Measurements from ENCODE around the gene COL23A1. TPM values are rescaled to one million over a fixed set of nuclear protein-coding genes. Genes with fewer than 3 reads are reported as not detected.

The COL23A1 gene
- total RNA-seq, 1 experiment from 2014 or later = not detected

DNA sequence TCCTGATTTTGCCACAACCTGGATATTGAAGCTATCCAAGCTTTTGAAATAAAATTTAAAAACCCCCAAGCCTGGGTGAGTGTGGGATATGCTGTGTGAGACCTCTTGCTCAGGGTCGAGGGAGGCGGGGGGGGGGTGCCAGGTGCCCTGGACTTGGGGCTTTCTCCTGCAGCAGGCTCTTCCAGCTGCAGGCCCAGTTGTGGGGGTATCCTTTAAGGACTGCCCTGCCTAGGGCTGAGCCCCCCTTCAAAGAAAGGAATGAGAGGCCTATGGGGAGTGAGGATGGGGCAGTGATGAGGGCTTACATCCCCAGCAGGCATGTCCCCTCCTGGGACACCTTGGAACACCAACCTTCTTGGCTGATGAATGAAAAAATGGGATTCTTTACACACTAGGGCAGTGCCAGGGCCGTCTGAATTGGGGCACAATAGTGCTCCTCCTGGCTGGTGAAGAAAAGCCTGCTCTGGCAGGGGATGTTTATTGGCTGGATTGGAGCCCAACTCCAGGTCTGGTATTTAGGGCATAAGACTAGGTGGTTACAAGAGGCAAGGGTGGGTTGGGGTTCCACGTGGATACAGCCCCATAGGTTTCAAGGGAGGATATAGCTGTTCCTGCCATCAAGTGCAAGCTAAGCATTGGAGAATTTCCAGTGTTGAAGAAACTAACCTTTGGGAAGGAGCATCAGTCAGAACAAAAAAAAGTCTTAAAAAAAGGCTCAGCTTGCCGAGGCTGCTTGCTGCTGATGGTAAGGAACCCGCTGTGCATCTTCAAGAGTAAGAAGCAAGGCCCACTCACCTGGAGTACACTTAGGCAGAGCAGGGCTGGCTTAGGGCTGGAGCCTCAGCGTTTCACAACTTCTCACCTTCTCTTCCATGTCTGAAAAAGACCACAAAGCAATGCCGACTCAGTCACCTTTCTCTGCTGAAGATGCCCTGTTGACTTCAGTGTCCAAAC lies 378.8 kb downstream of the COL23A1 start:
- no peak for DNase-seq (ENCODE audit: low spot score)

DNA sequence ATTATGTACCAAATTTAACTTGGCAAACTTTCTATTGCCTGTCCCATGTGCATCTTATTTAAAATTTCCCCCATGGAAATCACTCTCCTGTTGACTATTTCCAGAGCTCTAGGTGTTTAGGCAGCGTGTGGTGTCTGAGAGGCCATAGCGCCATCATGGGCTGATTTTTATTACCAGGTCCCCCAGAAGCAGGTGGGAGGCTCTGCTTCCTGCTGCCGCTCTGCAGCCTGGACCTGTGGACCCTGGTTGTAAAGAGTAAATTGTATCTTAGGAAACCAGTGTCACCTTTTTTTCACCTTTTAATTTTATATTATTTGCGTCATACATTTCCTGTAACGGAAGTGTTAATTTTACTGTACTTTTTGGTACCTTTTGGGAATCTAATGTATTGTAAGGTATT lies 379.5 kb downstream of the COL23A1 start:
- no peak for DNase-seq (ENCODE audit: low spot score)

DNA sequence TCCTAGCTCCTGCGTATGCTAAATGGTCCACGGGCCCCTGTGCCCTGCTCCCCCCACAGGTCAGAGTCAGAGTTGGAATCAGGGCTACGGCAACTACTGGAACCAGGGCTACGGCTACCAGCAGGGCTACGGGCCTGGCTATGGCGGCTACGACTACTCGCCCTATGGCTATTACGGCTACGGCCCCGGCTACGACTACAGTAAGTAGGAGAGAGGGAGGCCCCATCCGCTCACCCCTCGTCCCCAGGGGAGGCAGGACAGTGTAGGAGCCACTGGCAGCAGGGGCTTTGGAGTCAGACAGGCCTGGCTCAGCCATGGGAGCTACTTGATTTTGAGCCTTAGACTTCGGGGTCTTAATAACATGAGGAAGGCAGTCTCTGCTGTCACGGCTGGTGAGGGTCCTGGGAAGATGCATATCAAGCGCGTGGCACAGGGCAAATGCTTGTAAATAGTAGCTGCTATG lies 380.1 kb downstream of the COL23A1 start:
- no peak for DNase-seq (ENCODE audit: low spot score)

DNA sequence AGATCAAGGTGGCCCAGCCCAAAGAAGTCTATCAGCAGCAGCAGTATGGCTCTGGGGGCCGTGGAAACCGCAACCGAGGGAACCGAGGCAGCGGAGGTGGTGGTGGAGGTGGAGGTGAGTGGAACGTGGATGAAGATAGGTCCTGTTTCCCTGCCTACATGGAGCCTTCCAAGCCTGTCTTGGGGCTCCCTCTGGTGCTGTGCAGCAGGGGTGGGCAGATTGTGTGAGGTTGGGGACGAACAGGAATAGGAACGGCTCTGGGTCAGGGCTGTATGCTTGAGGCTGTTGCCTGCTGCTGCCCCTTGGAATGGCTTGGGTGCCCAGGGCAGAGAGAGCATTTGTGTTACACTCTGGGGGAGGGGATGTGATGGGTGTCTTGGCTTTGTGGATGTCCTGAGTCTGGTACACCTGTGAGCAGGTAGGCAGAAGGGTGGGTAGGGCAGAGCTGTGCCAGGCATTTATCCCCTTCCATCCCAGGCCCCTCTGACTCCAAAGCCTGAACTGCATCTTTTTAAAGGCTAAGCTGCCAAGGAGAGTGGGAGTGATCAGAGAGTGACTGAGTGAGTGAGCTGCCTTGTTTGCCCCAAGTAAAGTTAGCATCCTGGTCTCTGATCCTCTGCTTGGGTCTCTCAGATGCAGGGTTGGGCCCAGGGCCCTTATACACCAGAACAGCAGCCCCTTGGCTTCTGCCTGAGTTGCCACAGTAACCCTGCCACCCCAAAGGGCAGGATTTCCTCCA lies 380.7 kb downstream of the COL23A1 start:
- no peak for DNase-seq (ENCODE audit: low spot score)

DNA sequence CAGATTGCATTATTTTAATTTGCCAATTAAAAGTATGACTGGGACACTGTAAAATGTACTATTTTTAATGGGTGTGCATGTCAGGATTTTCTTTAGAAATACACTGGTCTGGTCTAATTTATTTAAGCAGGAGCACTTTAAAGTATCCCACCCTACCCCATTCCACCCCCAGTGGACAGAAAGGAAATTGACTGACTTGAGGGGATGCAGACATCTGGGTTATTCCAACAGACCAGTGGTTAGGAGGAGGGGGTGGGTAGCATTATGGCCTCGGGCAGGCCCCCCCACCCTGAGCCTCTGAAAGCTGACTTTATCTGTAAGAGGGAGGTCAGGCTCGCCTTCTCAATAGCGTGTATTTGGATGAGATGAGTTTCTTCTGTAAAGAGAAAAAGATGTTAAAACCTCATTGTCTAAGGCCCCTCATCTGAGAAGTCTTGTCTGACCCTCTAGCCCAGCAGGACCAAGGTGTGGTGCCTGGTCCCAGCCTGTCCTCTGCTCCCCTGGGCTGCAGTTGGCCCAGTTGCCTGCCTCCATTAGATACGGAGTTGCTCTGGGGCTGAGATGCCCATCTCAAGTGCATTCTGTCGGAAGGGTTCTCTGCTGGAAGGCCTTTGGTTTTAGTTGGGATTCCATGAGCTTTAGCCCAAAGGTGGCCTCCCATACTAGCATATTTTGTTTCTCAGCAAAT lies 381.5 kb downstream of the COL23A1 start:
- no peak for DNase-seq (ENCODE audit: low spot score)

DNA sequence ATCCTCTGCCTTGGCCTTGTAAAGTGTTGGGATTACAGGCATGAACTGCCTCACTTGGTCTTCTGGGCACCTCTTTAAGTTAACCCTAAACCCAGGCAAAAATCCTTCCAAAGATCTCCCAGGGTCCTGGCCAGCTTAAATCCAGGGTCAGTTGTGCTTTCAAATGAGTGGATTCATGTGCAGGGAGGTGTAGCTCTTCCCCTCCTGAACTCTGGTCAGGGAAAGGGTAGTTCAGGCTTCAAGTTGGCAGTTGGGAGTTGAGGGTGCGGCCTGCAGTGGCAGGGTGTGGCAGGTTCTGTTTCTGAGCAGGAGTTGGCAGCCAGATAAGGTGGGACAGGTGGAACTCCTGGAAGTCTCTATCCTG lies 382.3 kb downstream of the COL23A1 start:
- no peak for DNase-seq (ENCODE audit: low spot score)

DNA sequence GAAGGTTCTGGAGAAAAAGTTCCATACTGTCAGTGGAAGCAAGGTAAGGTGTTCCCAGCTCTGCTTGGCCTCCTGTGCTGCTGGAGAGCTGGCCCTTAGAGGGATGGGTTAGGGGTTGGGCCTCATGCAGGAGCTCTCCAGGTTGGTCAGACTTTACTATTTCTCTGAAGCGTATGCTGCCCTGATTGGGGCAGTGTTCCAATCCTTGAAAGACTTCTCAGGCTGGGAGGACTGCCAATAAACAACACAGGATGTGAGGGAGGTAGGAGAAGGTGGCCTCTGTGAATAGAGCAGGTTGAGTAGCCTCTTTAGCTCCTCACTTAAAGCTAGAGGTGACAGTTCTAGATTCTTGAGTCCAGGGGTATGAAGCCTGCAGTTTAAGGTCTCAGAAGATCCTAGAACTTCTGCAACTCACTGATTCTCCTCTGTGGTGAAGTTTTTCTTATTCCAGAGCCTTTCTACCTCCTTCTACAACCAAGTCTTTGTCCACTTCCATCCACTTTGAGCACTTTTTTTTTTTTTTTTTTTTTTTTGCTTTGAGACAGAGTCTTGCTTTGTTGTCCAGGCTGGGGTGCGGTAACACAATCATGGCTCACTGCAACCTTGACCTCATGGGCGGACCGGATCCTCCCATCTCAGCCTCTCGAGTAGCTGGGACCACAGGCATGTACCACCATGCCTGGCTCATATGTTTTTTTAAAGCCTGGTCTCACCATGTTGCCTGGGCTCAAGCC lies 382.8 kb downstream of the COL23A1 start:
- peak; percentile 47 for DNase-seq (ENCODE audit: low spot score)

DNA sequence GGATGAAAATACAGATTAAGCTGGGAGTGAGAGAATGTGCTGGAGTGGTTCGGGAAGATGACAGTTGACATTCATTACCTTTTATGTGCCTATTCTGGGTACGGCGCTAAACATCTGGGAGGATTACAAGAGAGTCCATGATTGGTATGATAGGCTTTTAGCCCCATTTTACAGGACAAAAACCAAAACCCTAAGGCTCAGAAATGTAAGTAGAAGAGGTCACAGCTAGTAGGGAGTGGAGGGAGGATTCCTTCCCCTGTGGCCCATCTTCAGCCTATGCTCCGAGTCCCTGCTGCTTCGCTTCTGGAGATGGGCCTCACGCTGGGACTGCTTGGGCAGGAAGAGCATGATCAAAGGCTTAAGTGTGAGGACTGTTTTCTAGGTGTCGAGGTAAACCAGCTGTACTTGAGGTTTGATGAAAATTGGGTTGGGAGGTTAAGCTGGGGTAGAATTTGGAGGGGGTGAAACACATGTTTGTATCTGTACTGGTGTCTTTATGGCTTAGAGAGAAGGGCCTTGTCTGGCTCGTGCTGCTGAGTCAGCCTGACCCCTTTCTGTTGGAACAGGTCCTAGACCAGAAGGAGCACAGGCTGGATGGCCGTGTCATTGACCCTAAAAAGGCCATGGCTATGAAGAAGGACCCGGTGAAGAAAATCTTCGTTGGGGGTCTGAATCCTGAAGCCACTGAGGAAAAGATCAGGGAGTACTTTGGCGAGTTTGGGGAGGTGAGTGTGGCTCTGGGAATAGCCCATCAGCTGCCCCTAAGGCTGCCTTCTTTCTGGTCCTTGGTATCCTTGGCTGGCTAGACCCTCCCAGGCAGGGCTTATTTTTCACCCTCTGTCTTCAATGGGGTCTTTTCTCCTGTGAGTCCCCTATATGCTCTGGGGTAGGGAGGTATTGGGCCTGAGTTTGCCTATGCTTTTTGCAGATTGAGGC lies 383.8 kb downstream of the COL23A1 start:
- DNase-seq (ENCODE audit: low spot score) = no peak

DNA sequence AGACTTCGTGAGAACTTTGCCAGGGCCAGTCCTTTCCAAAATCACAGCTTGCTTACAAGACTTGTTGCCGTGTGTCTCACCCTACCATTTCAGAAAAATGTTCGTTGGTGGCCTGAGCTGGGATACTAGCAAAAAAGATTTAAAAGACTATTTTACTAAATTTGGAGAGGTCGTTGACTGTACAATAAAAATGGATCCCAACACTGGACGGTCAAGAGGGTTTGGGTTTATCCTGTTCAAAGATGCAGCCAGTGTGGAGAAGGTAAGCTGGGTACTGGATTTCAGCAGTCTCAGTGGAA lies 384.5 kb downstream of the COL23A1 start:
- DNase-seq (ENCODE audit: low spot score) = no peak

DNA sequence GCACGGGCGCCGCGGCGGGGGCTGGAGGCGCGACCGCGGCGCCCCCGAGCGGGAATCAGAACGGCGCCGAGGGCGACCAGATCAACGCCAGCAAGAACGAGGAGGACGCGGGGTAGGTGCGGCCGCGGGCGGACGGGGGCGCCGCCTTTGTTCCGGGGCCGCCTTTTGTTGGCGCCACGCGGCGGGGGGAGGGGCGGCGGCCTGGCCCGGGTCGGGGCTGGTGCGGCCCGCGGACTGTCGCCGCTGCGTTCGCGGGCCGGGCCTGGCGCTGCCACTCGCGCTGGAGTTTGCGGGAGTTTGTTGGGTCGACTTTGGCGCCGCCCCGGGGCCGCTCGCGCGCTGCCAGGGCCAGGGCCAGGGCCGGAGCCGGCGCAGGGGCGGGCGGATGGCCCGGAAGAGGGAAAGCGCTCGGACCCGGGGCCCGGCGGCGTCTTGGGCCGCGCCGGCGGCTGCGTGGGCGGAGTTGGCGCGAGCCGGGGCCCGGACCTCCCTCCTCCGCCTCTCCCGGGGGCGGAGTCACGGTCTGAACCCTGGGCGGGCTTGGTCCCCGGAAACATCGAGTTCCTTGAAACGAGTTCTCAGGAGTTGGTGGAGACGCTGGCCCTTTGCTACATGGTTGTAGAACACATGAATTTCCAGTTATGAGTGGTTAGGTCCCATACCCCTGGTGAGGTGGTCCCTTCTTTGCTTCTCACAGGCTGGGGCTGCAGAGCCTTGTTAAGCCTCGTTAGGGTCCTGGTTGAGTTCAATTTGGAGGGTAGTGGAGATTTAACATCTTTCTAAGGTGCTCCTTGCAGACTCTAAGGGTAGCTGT lies 385.1 kb downstream of the COL23A1 start:
- DNase-seq (ENCODE audit: low spot score) = peak; percentile 48

DNA sequence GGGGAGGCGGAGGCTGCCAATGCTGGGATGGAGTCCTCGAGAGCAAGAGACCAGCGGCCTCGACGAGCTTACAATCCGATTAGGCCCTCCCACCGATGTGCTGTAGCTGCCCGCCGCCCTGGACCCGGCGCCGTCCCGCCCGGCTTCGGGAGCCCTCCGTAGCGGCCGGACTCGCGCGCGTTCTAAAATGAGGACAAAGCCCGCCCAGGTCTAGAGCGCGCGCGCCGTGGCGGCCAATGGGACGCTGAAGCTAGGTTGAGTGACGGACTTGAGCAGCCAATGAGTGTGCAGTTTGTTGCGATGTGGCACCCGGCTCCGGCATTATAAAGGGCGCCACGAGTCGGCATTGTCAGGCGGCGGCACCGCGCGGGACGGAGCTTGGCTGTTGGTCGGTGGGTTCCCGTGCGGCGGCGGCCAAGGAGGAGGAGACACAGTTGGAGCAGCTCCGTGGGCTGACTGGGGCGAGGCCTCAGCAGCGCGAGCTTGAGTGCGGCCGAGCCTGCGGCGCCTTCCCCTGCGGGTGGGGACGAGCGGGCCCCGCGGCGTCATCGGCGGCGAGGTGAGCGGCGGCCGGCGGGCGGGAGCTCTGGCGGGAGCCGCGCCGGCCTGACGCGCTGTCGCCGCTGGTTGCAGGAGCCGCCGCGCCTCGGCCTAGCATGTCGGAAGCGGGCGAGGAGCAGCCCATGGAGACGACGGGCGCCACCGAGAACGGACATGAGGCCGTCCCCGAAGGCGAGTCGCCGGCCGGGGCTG lies 385.8 kb downstream of the COL23A1 start, which contains the start of gene HNRNPAB:
TSS of gene HNRNPAB (plus strand) at position 352 of the 753 bp plus-strand sequence. CDS start at position 657, 305 bp downstream.
- DNase-seq (ENCODE audit: low spot score) = peak; percentile 93

DNA sequence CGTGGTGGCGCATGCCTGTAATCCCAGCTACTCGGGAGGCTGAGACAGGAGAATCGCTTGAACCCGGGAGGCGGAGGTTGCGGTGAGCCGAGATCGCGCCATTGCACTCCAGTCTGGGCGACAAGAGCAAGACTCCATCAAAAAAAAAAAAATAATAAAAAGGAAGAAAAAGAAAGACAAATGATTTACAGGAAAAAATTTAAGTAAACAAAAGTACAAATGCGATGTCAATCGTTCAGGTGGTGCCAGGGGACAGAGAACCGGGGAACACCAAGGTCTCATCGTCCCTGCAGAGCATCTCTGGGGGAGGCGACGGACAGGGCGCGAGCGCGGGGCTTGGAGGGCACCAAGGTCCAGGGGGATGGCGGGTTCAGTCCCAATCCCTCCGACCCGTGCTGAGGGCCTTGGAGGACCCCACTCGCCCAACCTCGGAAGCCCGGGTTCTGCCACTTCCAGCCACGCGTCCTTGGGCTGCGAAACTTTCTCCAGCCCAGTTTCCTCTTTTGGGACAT lies 386.5 kb downstream of the COL23A1 start:
- DNase-seq (ENCODE audit: low spot score) = no peak

DNA sequence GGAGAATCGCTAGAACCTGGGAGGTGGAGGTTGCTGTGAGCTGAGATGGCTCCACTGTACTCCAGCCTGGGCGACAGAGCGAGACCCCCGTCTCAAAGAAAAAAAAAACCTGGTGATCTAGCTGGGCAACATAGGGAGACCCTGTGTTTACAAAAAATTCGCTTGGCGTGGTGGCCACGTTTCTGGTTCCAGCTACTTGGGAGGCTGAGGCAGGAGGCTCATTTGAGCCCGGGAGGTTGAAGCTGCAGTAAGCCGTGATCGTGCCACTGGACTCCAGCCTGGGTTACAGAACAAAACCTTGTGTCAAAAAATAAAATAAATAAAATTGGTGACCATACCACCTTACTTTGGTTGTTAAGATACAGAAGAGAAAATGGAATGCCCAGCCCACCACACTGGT lies 387.7 kb downstream of the COL23A1 start:
- DNase-seq (ENCODE audit: low spot score) = no peak

DNA sequence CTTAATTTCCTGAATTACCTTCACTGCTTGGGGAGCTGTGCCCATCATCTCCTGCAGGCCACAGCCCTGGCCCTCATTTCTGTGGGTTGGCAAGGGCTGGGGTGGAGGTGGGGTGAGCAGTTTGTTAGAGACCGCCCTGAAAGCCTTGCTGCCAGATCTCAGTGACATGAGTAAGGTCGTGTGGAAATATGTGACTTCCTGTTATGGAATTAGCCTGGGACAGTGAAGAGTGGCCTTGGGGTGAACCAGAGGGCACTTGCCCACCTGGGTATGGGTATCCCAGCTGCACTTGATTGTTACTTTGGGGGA lies 388.3 kb downstream of the COL23A1 start:
- no peak for DNase-seq (ENCODE audit: low spot score)

DNA sequence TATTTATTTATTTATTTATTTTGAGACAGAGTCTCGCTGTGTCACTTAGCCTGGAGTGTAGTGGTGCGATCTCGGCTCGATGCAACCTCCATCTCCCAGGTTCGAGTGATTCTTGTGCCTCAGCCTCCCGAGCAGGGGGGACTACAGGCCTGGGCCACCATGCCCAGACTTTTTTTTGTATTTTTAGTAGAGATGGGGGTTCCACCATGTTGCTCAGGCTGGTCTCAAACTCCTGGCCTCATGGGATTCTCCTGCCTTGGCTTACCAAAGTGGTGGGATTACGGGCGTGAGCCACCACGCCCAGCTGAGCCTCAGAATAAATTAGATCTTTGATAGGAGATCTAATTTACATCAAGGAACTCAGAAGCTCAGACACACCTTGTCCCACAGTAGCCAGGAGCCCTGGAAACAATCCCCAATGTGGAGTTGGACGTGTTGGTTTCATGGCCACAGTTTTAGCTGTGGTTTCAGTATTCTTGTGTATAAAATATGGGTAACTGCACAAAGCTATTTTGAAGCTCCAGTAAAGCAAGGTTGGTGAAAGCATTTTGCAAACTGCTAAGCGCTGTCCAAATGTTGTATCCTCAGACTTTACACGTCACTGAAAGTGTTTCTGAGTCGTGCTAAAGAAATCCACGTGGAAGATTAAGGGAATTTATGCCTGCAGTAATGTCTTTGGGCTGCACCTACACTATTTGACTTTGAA lies 388.8 kb downstream of the COL23A1 start:
- DNase-seq (ENCODE audit: low spot score) = peak; percentile 53

DNA sequence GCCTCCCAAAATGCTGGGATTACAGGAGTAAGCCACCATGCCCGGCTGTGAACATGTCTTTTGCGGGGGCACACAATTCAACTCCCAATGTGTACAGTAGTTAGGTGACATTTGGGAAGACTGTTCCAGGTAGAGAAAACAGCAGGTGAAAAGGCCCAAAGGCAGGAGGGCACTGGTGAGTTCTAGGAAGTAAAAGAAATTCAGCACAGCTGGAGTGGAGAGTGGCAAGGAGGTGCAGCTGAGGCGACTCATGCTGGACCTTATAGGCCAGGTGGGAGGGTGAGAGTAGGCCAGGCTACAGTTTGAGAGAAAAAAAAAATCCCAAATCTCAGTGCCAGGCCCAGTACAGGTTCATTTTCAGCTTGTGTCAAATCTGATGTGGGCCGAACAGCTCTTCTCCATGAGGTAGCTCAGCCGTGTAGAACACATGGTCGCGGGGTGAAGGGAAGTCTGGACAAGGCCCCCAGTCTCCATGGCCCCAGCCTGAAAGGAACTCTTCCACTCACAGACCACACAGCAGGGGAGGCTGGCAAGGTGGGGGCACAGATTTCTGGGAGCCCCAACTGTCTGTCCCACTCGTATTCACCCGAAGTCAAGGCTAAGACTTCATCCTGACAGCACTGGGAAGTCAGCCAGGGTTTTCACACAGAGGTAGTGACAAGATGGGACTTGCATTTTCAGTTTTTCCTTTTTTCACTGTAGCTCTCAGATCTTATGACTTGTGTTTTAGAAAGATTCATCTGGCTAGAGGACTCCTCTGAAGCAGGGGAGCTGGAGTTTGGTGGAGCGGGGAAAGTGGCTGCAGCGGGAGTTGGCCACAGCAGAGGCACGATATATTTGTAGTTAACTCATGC lies 390.4 kb downstream of the COL23A1 start:
- DNase-seq (ENCODE audit: low spot score) = no peak

DNA sequence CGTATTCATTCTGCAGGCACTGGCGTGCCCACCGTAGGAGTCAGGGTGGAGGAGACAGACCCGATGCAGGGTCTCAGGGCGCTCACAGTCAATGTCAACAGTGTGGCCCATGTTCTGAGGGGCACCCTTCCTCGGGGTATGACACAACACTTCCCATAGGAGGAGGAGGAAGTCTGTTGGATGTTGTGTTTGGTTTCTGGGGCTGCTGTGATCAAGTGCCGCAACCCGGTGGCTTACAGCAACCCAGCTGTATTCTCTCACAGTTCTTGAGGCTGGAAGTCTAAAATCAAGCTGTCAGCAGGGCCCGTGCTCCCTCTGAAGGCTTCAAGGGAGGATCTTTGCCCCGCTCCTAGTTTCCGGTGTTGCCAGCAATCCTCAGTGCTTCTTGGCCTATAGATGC lies 391.5 kb downstream of the COL23A1 start:
- no peak for DNase-seq (ENCODE audit: low spot score)

All from A172 (cell line).